Brain microvascular endothelial cell (primary cell): ENCODE data around the gene AHDC1.

Experiments used
- DNase-seq: peaks from one replicate; pipeline ENCODE4 v3.0.0-alpha.2; 2020
- H3K27ac ChIP-seq: fragments of 250-450 bp; sonication (Bioruptor Pico); 2 replicates; pipeline ENCODE4 v1.5.1; 2020; ENCODE audit warnings: mild to moderate bottlenecking, moderate library complexity
- H3K27me3 ChIP-seq: fragments of 250-450 bp; sonication (Bioruptor Pico); replicated peaks from 2 replicates; pipeline ENCODE4 v1.5.1; 2020; ENCODE audit warnings: mild to moderate bottlenecking
- H3K36me3 ChIP-seq: fragments of 250-450 bp; sonication (Bioruptor Pico); replicated peaks from 2 replicates; pipeline ENCODE4 v1.5.1; 2020; ENCODE audit warnings: mild to moderate bottlenecking
- H3K4me3 ChIP-seq: 2 replicates; pipeline ENCODE4 v1.5.1; 2011; ENCODE audit warnings: low read depth, mild to moderate bottlenecking, control low read depth, low read length, moderate library complexity
- CTCF ChIP-seq: IDR thresholded peaks from 2 replicates; pipeline ENCODE4 v1.5.1; 2011; ENCODE audit warnings: low read depth, mild to moderate bottlenecking, moderate library complexity, low read length, control low read depth, inconsistent platforms; ENCODE audit errors: missing control alignments
- in situ Hi-C: cut with HindIII; loops from 2 replicates; pipeline ENCODE4 v1.10.0; 2017; ENCODE audit warnings: low sequenced_read_pairs, low pct_ligation_motif_present

AHDC1 gene

DNA sequence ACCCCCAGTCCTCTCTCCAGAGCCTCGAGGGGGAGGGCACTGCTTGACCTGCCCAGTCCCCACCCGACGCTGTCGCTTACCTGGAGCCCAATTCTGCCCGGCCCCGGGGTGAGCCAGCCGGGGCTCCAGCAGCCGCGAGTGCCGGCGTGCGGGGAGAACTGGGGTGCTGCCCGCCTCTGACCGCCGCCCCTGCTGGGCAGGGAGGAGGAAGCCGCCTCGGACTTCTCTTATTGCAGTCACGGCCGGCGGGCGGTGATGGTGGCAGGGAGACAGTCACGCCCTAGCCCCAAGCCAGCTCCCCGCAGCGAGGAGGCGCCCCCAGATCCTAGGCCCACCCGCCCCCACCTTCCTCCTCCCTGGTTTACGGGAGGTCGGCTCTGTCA is 31.0 kb upstream of the AHDC1 start, which contains the start of gene FGR:
TSS of gene FGR (minus strand) at position 201 of the 383 bp plus-strand sequence. CDS start 11,269 bp downstream, outside the sequence.
- no peak for TF ChIP-seq CTCF
- Histone ChIP-seq H3K4me3 (peak within 1 kb of the TSS; percentile 45), H3K36me3 (no peaks in the 10 kb centered on the region), H3K27me3 (peaks cover 12% of the 10 kb centered on the region), H3K27ac (no peak within 1 kb of the TSS)
- DNase-seq, result no peak
- in situ Hi-C loops, result no loop called here

GRCh38 chr1:27634177-27634984 is 30.4 kb upstream of the AHDC1 start:
- Histone ChIP-seq H3K27me3 (peaks cover 12% of the 10 kb centered on the region), H3K36me3 (no peaks in the 10 kb centered on the region), H3K4me3 (peak overlapping the region; percentile 45), H3K27ac (no peak overlapping the region)
- no peak for DNase-seq
- no peak for TF ChIP-seq CTCF
- in situ Hi-C loops, result no loop called here

DNA sequence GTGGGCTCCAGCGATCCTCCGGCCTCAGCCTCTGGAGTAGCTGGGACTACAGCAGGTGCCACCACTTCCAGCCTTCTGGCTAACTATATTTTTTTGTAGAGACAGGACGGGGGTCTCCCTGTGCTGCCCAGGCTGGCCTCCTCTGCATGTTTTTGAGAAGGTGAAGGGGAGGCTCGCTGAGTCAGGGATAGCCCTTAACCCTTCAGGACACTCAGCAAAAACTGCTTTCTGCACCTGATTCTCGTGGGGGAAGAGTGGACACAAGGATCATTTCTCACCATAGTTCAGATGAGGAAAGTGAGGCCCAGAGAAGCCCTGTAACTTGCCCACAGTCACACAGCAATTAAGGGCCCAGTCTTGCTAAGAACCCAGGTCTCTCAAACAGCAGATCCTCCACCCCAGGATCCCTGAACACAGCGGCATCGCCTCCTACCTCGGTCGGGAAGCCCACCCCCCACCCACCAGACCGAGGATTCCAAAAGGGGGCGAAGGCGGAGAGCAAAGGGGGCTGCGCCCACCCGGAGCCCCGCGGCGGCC is 29.8 kb upstream of the AHDC1 start:
- Histone ChIP-seq H3K27me3 (peaks cover 12% of the 10 kb centered on the region), H3K27ac (no peak overlapping the region), H3K36me3 (no peaks in the 10 kb centered on the region), H3K4me3 (peak overlapping the region; percentile 45)
- DNase-seq, result no peak
- TF ChIP-seq CTCF, result no peak
- in situ Hi-C loops, result no loop called here

GRCh38 chr1:27633298-27633610 is 29.3 kb upstream of the AHDC1 start:
- TF ChIP-seq CTCF, result no peak
- Histone ChIP-seq H3K36me3 (no peaks in the 10 kb centered on the region), H3K4me3 (no peak overlapping the region), H3K27ac (no peak overlapping the region), H3K27me3 (peaks cover 12% of the 10 kb centered on the region)
- in situ Hi-C loops, result no loop called here
- no peak for DNase-seq

DNA sequence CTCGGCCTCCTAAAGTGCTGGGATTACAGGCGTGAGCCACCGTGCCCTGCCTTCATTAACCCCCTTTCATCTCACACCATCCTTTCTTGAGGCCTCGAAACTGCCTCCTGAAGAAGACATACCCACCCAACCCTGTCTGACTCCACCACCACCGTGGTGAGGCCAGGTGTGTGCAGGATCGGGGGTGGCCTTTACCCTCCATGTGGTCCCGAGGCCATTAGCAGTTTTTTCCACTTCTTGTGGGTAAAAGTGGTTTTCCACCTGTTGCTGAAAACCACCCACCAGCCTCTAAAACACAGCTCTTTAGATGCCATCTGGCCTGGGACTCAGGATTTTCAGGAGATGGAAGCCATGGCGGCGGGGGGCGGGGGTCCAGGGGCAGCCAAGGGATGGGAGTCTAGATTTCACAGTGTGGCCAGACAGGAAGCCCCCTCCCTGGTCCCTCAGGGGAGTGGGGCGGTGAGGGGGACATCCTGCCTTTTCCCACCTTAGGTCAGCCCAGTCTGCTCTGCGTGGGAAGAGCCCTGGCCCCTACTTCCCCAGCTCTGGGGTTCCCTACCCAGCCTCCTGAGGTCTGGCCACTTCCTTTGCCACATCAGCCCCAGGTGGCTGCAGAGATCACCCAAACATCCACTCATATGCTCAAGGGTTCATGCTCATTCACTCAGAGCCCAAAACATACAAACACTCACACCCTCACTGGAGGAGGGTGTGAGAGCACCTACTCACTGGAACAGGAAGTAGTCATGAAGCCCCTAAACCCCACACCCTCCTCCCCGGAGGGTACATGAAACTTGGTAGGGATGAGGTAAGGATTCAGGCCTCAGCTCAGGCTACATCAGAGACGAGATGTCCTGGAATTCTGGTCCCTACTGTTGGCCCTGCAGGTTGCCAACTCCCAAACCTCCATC is 28.7 kb upstream of the AHDC1 start:
- TF ChIP-seq CTCF, result no peak
- H3K27ac ChIP-seq, result no peak overlapping the region
- H3K27me3 ChIP-seq, result peaks cover 12% of the 10 kb centered on the region
- H3K4me3 ChIP-seq, result no peak overlapping the region
- in situ Hi-C loops, result no loop called here
- no peaks in the 10 kb centered on the region for H3K36me3 ChIP-seq
- DNase-seq, result no peak
